GM06990 (cell line): ENCODE data around the gene RASD2.

Experiments
- DNase-seq: peaks from one replicate; pipeline ENCODE4 v3.0.0-alpha.2; 2011; ENCODE audit not compliant: insufficient read length; ENCODE audit errors: extremely low read depth
- H3K27me3 ChIP-seq: replicated peaks from 2 replicates; pipeline ENCODE4 v1.6.0; 2011; ENCODE audit warnings: low read length; ENCODE audit not compliant: control insufficient read depth, insufficient read depth
- H3K36me3 ChIP-seq: 2 replicates; pipeline ENCODE4 v1.5.1; 2011; ENCODE audit warnings: low read length; ENCODE audit not compliant: control insufficient read depth, insufficient read depth
- H3K4me3 ChIP-seq: replicated peaks from 2 replicates; pipeline ENCODE4 v1.5.1; 2011; ENCODE audit warnings: low read depth, mild to moderate bottlenecking, control low read depth, low read length
- TF ChIP-seq, protein P1 (sequence below): IDR thresholded peaks from 2 replicates; pipeline ENCODE4 v1.5.1; 2011; ENCODE audit warnings: low read length, control low read depth, mild to moderate bottlenecking, inconsistent platforms; ENCODE audit not compliant: insufficient read depth, poor library complexity, severe bottlenecking

RASD2 gene

DNA sequence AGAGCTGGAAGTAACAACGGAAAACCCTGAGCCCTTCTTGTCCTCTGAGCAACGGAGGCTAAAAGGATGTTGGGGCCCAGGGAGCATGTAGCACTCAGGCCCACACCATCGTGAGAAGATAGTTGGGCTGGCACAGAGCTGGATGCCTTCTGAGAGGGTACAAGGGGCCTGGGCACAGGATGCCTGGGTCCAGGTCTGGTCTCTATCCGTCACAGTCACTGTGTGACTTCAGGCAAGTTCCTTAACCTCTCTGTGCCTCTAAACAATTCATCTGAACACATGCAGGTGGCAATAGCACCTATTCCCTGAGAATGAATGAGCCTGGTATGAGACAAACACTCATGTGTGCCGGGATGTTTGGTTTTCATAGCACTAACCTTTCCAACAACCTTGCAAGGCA is 47.3 kb downstream of the RASD2 start:
- TF ChIP-seq, protein P1, sequence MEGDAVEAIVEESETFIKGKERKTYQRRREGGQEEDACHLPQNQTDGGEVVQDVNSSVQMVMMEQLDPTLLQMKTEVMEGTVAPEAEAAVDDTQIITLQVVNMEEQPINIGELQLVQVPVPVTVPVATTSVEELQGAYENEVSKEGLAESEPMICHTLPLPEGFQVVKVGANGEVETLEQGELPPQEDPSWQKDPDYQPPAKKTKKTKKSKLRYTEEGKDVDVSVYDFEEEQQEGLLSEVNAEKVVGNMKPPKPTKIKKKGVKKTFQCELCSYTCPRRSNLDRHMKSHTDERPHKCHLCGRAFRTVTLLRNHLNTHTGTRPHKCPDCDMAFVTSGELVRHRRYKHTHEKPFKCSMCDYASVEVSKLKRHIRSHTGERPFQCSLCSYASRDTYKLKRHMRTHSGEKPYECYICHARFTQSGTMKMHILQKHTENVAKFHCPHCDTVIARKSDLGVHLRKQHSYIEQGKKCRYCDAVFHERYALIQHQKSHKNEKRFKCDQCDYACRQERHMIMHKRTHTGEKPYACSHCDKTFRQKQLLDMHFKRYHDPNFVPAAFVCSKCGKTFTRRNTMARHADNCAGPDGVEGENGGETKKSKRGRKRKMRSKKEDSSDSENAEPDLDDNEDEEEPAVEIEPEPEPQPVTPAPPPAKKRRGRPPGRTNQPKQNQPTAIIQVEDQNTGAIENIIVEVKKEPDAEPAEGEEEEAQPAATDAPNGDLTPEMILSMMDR = no peak
- no peaks in the 10 kb centered on the region for H3K36me3 ChIP-seq
- no peak for DNase-seq
- H3K27me3 ChIP-seq = no peaks in the 10 kb centered on the region; the same call in none of the 2 replicates
- H3K4me3 ChIP-seq = no peak overlapping the region

DNA sequence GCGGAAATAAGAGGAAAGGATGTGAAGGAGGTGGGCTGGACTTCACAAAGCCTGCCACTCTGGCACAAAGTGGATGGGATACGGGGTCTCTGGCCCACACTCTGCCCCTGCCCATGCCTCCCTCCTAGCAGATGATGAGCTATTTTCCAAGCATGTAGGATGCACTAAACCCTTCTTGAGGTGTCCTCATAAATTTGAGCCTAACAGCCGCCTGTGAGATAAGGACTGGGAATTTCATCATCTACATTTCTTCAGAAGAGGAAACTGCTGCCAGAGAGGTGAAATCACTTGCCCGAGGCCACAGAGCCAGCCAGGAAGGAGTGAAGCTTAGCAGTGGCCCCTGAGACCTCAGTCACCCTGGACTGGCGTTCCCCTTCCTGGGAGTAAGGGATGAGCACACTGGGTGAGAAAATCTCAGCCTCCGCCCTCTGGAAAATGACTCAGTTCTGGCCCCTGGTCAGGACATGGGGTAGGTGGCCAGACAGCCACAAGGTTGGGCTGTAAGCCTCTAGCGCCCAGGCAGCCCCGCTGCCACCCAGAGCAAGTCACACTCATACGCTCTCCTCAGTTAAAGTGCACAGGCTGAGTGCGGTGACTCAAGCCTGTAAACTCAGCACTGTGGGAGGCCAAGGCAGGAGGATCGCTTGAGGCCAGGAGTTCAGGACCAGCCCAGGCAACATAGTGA is 48.6 kb downstream of the RASD2 start:
- Histone ChIP-seq H3K4me3 (no peak overlapping the region), H3K27me3 (no peaks in the 10 kb centered on the region; the same call in none of the 2 replicates), H3K36me3 (no peaks in the 10 kb centered on the region)
- TF ChIP-seq, protein P1 = no peak
- no peak for DNase-seq

DNA sequence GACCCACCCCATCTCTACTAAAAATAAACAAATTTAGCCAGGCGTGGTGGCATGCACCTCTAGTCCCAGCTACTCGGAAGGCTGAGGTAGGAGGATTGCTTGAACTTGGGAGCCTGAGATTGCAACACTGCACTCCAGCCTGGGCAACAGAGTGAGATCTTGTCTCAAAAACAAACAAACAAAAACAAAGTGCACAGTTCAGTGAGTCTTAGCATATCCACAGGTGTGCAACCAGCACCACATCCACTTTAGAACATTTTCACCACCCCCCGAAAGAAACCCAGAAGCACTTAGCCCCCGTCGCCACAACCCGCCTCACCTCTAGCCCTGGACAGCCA is 49.1 kb downstream of the RASD2 start:
- Histone ChIP-seq H3K4me3 (no peak overlapping the region), H3K36me3 (no peaks in the 10 kb centered on the region), H3K27me3 (no peaks in the 10 kb centered on the region; the same call in none of the 2 replicates)
- DNase-seq = no peak
- TF ChIP-seq, protein P1 = no peak

DNA sequence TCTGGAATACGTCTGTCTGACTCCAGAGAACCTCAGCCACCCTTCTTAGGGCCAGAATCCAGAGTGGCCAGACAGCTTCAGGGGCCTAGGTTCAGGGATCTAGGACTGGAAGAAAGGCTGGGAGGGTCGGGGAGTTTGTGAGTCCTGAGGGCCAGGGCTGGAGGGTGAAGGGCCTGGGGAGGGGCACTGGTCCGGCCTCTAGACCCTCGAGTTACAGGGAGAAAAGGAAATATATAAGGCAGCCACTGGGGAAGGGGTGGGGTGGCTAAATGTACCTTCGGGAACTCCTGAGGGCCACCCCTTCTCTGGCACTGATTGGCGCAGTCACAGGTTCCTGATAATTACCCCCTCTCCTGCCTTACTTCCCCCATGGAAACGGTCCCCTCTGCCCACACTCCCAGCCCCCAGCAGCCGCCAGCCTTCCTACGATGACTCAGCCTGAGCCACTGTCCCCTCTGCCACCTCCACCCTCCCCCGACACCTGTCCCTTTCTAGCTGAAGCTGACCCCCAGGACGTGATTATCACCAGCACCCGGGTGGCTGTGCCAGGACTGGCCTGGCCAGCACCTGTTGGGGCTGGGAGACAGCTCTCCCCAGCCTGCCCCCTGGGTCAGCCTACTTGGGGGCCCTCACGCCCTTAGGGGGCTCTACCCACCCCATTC is 50.1 kb downstream of the RASD2 start:
- H3K36me3 ChIP-seq = no peaks in the 10 kb centered on the region
- DNase-seq = no peak
- no peak overlapping the region for H3K4me3 ChIP-seq
- TF ChIP-seq, protein P1 = no peak
- H3K27me3 ChIP-seq = no peaks in the 10 kb centered on the region; the same call in none of the 2 replicates

DNA sequence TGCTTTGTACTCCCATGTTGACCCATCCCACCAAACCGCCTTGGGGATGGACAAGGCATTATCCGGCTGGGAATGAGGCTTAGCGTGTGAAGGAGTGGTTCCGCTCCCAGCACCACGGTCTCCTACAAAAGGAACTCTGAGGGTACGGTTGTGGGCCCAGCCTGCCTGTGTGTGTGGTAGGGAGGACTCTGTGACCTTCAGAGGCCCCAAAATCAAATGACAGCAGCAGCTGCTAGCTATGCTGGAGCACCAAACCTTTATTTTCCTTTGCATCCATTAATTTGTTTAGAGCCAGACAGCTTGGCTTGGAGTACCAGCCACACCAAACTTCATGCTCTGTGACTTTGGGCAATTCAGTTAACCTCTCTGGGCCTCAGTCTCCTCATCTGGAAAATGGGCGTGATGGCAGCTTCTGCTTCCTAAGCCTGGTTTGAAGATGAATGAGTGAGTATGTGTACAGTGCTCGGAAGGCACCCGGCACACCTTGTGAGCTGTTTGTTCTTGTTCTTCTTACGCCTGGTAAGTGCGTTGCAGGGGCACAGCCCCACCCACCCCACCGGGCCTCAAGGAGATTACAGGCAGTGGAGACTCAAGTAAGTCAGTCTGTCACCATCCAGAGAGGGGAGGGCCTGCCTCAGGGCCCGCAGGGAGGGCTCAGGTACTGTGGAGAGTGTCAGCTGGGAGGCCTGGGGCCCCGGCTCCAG is 51.2 kb downstream of the RASD2 start:
- DNase-seq = no peak
- Histone ChIP-seq H3K36me3 (no peaks in the 10 kb centered on the region), H3K4me3 (no peak overlapping the region), H3K27me3 (no peaks in the 10 kb centered on the region; the same call in none of the 2 replicates)
- TF ChIP-seq, protein P1 = no peak
